Activated B cell treated with CpG ODN at 0.5 μM for 24 hours (primary cell): ENCODE measurements around the gene GNPDA2. TPM values are rescaled to one million over a fixed set of nuclear protein-coding genes. Genes with fewer than 3 reads are reported as not detected.

Experiments
- ATAC-seq: fragments of 200-7000 bp; cut with Tn5 transposase; one replicate; pipeline ENCODE4 v1.10.0; 2021; ENCODE audit warnings: low read depth, mild to moderate bottlenecking, moderate library complexity
- CTCF ChIA-PET: fragments of 350-600 bp; sonication (Branson Sonifier 250); formaldehyde crosslinking; loops from one replicate; lab custom pipeline; 2021; ENCODE audit warnings: antibody characterized with exemption; lab: Charles Lee
- POLR2A ChIA-PET: fragments of 350-600 bp; sonication (Branson Sonifier 250); formaldehyde crosslinking; loops from one replicate; lab custom pipeline; 2021; ENCODE audit warnings: antibody characterized with exemption; lab: Charles Lee
- DNase-seq: peaks from one replicate; pipeline ENCODE4 v3.0.0; 2022
- H3K27ac Mint-ChIP-seq: one replicate; pipeline ENCODE4 v1.8.0; 2020; ENCODE audit warnings: mixed read lengths
- H3K27me3 Mint-ChIP-seq: one replicate; pipeline ENCODE4 v1.8.0; 2021; ENCODE audit warnings: mixed read lengths
- H3K36me3 Mint-ChIP-seq: one replicate; pipeline ENCODE4 v1.8.0; 2021; ENCODE audit warnings: low read depth, mixed read lengths
- H3K4me1 Mint-ChIP-seq: one replicate; pipeline ENCODE4 v1.8.0; 2021; ENCODE audit warnings: mixed read lengths
- H3K4me3 Mint-ChIP-seq: one replicate; pipeline ENCODE4 v1.8.0; 2020; ENCODE audit warnings: mild to moderate bottlenecking, mixed read lengths
- H3K9me3 Mint-ChIP-seq: one replicate; pipeline ENCODE4 v1.8.0; 2020; ENCODE audit warnings: mixed read lengths
- CTCF ChIP-seq: fragments of 200-600 bp; IDR thresholded peaks from one replicate; pipeline ENCODE4 v1.8.0; 2022; ENCODE audit warnings: antibody characterized with exemption, mild to moderate bottlenecking
- intact Hi-C: fragments of 100-400 bp; cut with micrococcal nuclease; formaldehyde crosslinking; loops from one replicate; pipeline ENCODE4 v1.15.1; 2024
- total RNA-seq: library from RNA; stranded (reverse); gene quantifications from 2 replicates; pipeline ENCODE4 v1.2.3, GENCODE V29; 2022

GNPDA2 gene
- total RNA-seq, 1 donor from 2014 or later: 17.6 TPM

GRCh38 chr4:44722001-44722400, 4.4 kb downstream of the GNPDA2 start:
- TF ChIP-seq CTCF: no peak
- peaks cover 32% of the 10 kb centered on the region for H3K4me1 Mint-ChIP-seq
- no peaks in the 10 kb centered on the region for H3K27me3 Mint-ChIP-seq
- DNase-seq: no peak
- ChIA-PET POLR2A (no interaction called here), CTCF (no interaction called here)
- H3K27ac Mint-ChIP-seq: no peak overlapping the region
- intact Hi-C loops: no loop called here
- H3K9me3 Mint-ChIP-seq: no peaks in the 10 kb centered on the region
- no peak overlapping the region for H3K4me3 Mint-ChIP-seq
- peaks cover 28% of the 10 kb centered on the region for H3K36me3 Mint-ChIP-seq
- no peak for ATAC-seq

GRCh38 chr4:44720371-44720770, 6.0 kb downstream of the GNPDA2 start:
- ChIA-PET POLR2A (no interaction called here), CTCF (no interaction called here)
- intact Hi-C loops: no loop called here
- TF ChIP-seq CTCF: no peak
- H3K9me3 Mint-ChIP-seq: no peaks in the 10 kb centered on the region
- ATAC-seq (no peak), DNase-seq (no peak)
- H3K4me1 Mint-ChIP-seq: peaks cover 18% of the 10 kb centered on the region
- no peak overlapping the region for H3K4me3 Mint-ChIP-seq
- no peak overlapping the region for H3K27ac Mint-ChIP-seq
- H3K27me3 Mint-ChIP-seq: no peaks in the 10 kb centered on the region
- peaks cover 17% of the 10 kb centered on the region for H3K36me3 Mint-ChIP-seq

GRCh38 chr4:44716597-44716996, 9.8 kb downstream of the GNPDA2 start:
- H3K36me3 Mint-ChIP-seq: peaks cover 36% of the 10 kb centered on the region
- no peak for TF ChIP-seq CTCF
- no peak overlapping the region for H3K4me3 Mint-ChIP-seq
- DNase-seq (no peak), ATAC-seq (no peak)
- no peaks in the 10 kb centered on the region for H3K9me3 Mint-ChIP-seq
- H3K27ac Mint-ChIP-seq: no peak overlapping the region
- H3K4me1 Mint-ChIP-seq: peaks cover 5% of the 10 kb centered on the region
- POLR2A ChIA-PET: interaction anchor here (1.5 kb wide), 2 partner anchors 9 to 38 kb away, joined by 6 to 8 read pairs; partner anchors contain the start of genes GNPDA2 and GUF1
- CTCF ChIA-PET: interaction anchor here (1.0 kb wide), 1 partner anchor 43 kb away, joined by 3 read pairs; no protein-coding TSS in a partner anchor
- intact Hi-C loops: no loop called here
- no peaks in the 10 kb centered on the region for H3K27me3 Mint-ChIP-seq

GRCh38 chr4:44713125-44713524, 13.2 kb downstream of the GNPDA2 start:
- Mint-ChIP-seq H3K27ac (no peak overlapping the region), H3K36me3 (peaks cover 34% of the 10 kb centered on the region), H3K4me1 (no peaks in the 10 kb centered on the region), H3K4me3 (no peak overlapping the region), H3K27me3 (no peaks in the 10 kb centered on the region), H3K9me3 (no peaks in the 10 kb centered on the region)
- DNase-seq (no peak), ATAC-seq (no peak)
- ChIA-PET CTCF (no interaction called here), POLR2A (interaction anchor here (1.0 kb wide), 1 partner anchor 13 kb away, joined by 4 read pairs; the partner anchor contains the start of gene GNPDA2)
- TF ChIP-seq CTCF: no peak
- intact Hi-C loops: no loop called here

- Mint-ChIP-seq H3K36me3 (peaks cover 56% of the 10 kb centered on the region), H3K4me3 (no peak overlapping the region), H3K27ac (no peak overlapping the region), H3K27me3 (no peaks in the 10 kb centered on the region), H3K4me1 (no peaks in the 10 kb centered on the region), H3K9me3 (no peaks in the 10 kb centered on the region)
- POLR2A ChIA-PET: no interaction called here
- intact Hi-C loops: no loop called here
- CTCF ChIA-PET: no interaction called here
- TF ChIP-seq CTCF: no peak
- DNase-seq (no peak), ATAC-seq (no peak)
These were observed 21.7 kb downstream of the GNPDA2 start for GRCh38 chr4:44704673-44705072.
